HepG2 (cell line): ENCODE data around the gene GPATCH2.

Experiments
- FOSL2 ChIP-seq: sonication (generic); formaldehyde crosslinking; IDR thresholded peaks from 2 replicates; pipeline ENCODE4 v1.4.0; 2020; ENCODE audit warnings: missing genetic modification reagents
- HDAC6 ChIP-seq: fragments of 200-600 bp; sonication (generic); IDR thresholded peaks from 2 replicates; pipeline ENCODE4 v1.7.0; 2017; ENCODE audit warnings: mild to moderate bottlenecking, antibody characterized with exemption, low read length, low read depth
- JUND ChIP-seq: sonication (generic); formaldehyde crosslinking; IDR thresholded peaks from 2 replicates; pipeline ENCODE4 v1.8.0; 2022; ENCODE audit warnings: mild to moderate bottlenecking, missing genetic modification reagents
- POLR2AphosphoS5 ChIP-seq: IDR thresholded peaks from 2 replicates; pipeline ENCODE4 v1.6.1; 2012; ENCODE audit warnings: low read depth, low read length
- ZBTB33 ChIP-seq: sonication (generic); formaldehyde crosslinking; IDR thresholded peaks from 2 replicates; pipeline ENCODE4 v1.4.0; 2020; ENCODE audit warnings: missing genetic modification reagents
- ZNF251 ChIP-seq: sonication (generic); formaldehyde crosslinking; IDR thresholded peaks from 2 replicates; pipeline ENCODE4 v1.9.0; 2021; ENCODE audit warnings: mild to moderate bottlenecking, missing genetic modification reagents
- ZSCAN29 ChIP-seq: sonication (generic); formaldehyde crosslinking; conservative IDR thresholded peaks from 2 replicates; pipeline ENCODE4 v1.4.0; 2020; ENCODE audit warnings: mild to moderate bottlenecking, missing genetic modification reagents

DNA sequence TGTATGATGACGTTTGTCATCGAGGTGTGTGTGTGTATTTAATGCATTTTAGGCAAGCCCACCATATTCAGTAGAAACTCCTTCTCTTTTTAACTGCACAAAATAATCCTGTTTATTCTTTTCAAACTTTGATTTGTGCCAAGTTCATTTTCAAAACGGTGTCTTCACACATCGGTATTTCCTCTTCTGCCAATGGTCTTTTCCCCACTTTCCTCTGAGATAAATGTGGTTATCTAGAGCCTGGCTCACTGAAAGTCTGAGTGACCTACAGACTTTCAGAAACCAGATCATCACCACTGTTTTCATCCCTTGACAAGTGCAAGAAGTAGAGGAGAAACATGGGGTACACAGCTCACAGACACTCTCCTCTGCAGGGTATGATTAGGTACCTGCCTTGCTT, 69.4 kb downstream of the GPATCH2 start:
- TF ChIP-seq HDAC6 = no peak
- no peak for TF ChIP-seq ZBTB33
- no peak for TF ChIP-seq ZSCAN29 (CRISPR knock-in tag)
- TF ChIP-seq ZNF251 (CRISPR knock-in tag) = no peak
- TF ChIP-seq POLR2AphosphoS5 = no peak
- no peak for TF ChIP-seq JUND
- TF ChIP-seq FOSL2 (CRISPR knock-in tag) = no peak
